B cell (primary cell): ENCODE measurements around the gene CEACAM21. TPM values are rescaled to one million over a fixed set of nuclear protein-coding genes. Genes with fewer than 3 reads are reported as not detected.

Experiments
- ATAC-seq: fragments of 200-7000 bp; cut with Tn5 transposase; one replicate; pipeline ENCODE4 v1.10.0; 2021; ENCODE audit warnings: low read depth, mild to moderate bottlenecking, moderate number of reproducible peaks, moderate library complexity
- CTCF ChIA-PET: fragments of 350-600 bp; sonication (Branson Sonifier 250); formaldehyde crosslinking; loops from one replicate; lab custom pipeline; 2021; ENCODE audit warnings: antibody characterized with exemption, inconsistent platforms; lab: Charles Lee
- POLR2A ChIA-PET: fragments of 350-600 bp; sonication (Branson Sonifier 250); formaldehyde crosslinking; loops from one replicate; lab custom pipeline; 2021; ENCODE audit warnings: antibody characterized with exemption; lab: Charles Lee
- DNase-seq: peaks from one replicate; pipeline ENCODE4 v3.0.0; 2013
- H2AFZ ChIP-seq: 2 replicates; pipeline ENCODE4 v1.6.1; 2012; ENCODE audit warnings: mild to moderate bottlenecking, low read depth, low read length; ENCODE audit not compliant: insufficient read depth, poor library complexity, severe bottlenecking
- H3K27ac ChIP-seq, 2 donors: 1 replicate in 1 of 2; 2 replicates in 1 of 2; pipeline ENCODE4 v1.5.1; 2012 to 2013; ENCODE audit warnings: low read length in 2 of 2, mild to moderate bottlenecking in 2 of 2, moderate library complexity in 1 of 2
- H3K27me3 ChIP-seq, 4 experiments: fragments of 200-600 bp in 1 of 4; sonication (generic) in 1 of 4; replicated peaks in 1 of 4; 1 replicate in 2 of 4; 2 replicates in 2 of 4; pipeline versions ENCODE4 v1.6.1 to v1.7.0; 2013 to 2016; ENCODE audit warnings: low read length in 3 of 4, mild to moderate bottlenecking in 2 of 4, mixed read lengths in 1 of 4, moderate library complexity in 1 of 4; ENCODE audit not compliant: insufficient read depth in 4 of 4, control insufficient read depth in 3 of 4; ENCODE audit errors: control extremely low read depth in 1 of 4
- H3K36me3 ChIP-seq, 2 experiments: replicated peaks in 1 of 2; 1 replicate in 1 of 2; 2 replicates in 1 of 2; pipeline versions ENCODE4 v1.6.1 to v1.7.1; 2013; ENCODE audit warnings: low read length in 1 of 2; ENCODE audit not compliant: insufficient read depth in 2 of 2, control insufficient read depth in 1 of 2; ENCODE audit errors: control extremely low read depth in 1 of 2, extremely low read depth in 1 of 2
- H3K4me1 ChIP-seq, 2 donors: fragments of 200-600 bp in 1 of 2; sonication (generic) in 1 of 2; 1 replicate in 1 of 2; 2 replicates in 1 of 2; pipeline versions ENCODE4 v1.5.1 to v1.6.1; 2013 to 2017; ENCODE audit warnings: low read length in 2 of 2; ENCODE audit not compliant: control insufficient read depth in 2 of 2, insufficient read depth in 2 of 2
- H3K4me2 ChIP-seq: replicated peaks from 2 replicates; pipeline ENCODE3; 2012; ENCODE audit warnings: mild to moderate bottlenecking, low read depth, low read length; ENCODE audit not compliant: poor library complexity, severe bottlenecking
- H3K4me3 ChIP-seq, 5 experiments: fragments of 200-600 bp in 1 of 5; sonication (generic) in 1 of 5; 1 replicate in 3 of 5; 2 replicates in 2 of 5; pipeline versions ENCODE4 v1.5.1 to v1.7.0; 2011 to 2016; ENCODE audit warnings: low read length in 4 of 5, mild to moderate bottlenecking in 4 of 5, low read depth in 2 of 5, control low read depth in 1 of 5, moderate library complexity in 1 of 5; ENCODE audit not compliant: insufficient read depth in 1 of 5; ENCODE audit errors: control extremely low read depth in 1 of 5, extremely low read depth in 1 of 5
- H3K79me2 ChIP-seq: fragments of 200-600 bp; sonication (generic); one replicate; pipeline ENCODE4 v1.6.0; 2016; ENCODE audit warnings: low read length; ENCODE audit not compliant: control insufficient read depth, insufficient read depth
- H3K9ac ChIP-seq: fragments of 200-600 bp; sonication (generic); 2 replicates; pipeline ENCODE4 v1.6.1; 2017; ENCODE audit warnings: mild to moderate bottlenecking, low read length, moderate library complexity
- H3K9me3 ChIP-seq, 3 donors: one replicate each; pipeline versions ENCODE4 v1.6.1 to v1.7.1; 2013; ENCODE audit warnings: low read length in 2 of 3; ENCODE audit not compliant: control insufficient read depth in 2 of 3, insufficient read depth in 1 of 3; ENCODE audit errors: control extremely low read depth in 1 of 3
- H4K20me1 ChIP-seq: 2 replicates; pipeline ENCODE4 v1.6.0; 2012; ENCODE audit warnings: mild to moderate bottlenecking, low read length; ENCODE audit not compliant: insufficient read depth, control insufficient read depth, poor library complexity, severe bottlenecking
- H3K27ac Mint-ChIP-seq: one replicate; pipeline ENCODE4 v1.8.0; 2021; ENCODE audit warnings: mixed read lengths
- H3K27me3 Mint-ChIP-seq: one replicate; pipeline ENCODE4 v1.8.0; 2021; ENCODE audit warnings: mixed read lengths
- H3K4me1 Mint-ChIP-seq: one replicate; pipeline ENCODE4 v1.8.0; 2021; ENCODE audit warnings: mixed read lengths
- H3K4me3 Mint-ChIP-seq: one replicate; pipeline ENCODE4 v1.8.0; 2021; ENCODE audit warnings: mixed read lengths
- H3K9me3 Mint-ChIP-seq: one replicate; pipeline ENCODE4 v1.8.0; 2022; ENCODE audit warnings: mixed read lengths; ENCODE audit not compliant: insufficient read depth
- CTCF ChIP-seq: fragments of 200-600 bp; IDR thresholded peaks from one replicate; pipeline ENCODE4 v1.8.0; 2022; ENCODE audit warnings: antibody characterized with exemption, mild to moderate bottlenecking
- EZH2 ChIP-seq: IDR thresholded peaks from 2 replicates; pipeline ENCODE4 v1.6.1; 2012; ENCODE audit warnings: borderline replicate concordance, low read depth, mild to moderate bottlenecking, moderate library complexity, low read length; ENCODE audit not compliant: insufficient read depth, poor library complexity, severe bottlenecking
- WGBS: methylation state at CpG from one replicate; pipeline ENCODE4 v1.1.5; 2013; ENCODE audit warnings: missing lambda C conversion rate; ENCODE audit not compliant: insufficient coverage; 5-methylcytosine and 5-hydroxymethylcytosine counted together
- intact Hi-C: fragments of 100-400 bp; cut with micrococcal nuclease; formaldehyde crosslinking; loops from one replicate; pipeline ENCODE4 v1.10.0; 2022
- polyA plus RNA-seq: library from polyadenylated mRNA; depleted of rRNA; stranded (reverse); fragments of >200 nt; gene quantifications from 2 replicates; pipeline ENCODE4 v1.2.3, GENCODE V29; 2012
- total RNA-seq, 2 donors: library from RNA; stranded (reverse); fragments of 120-200 nt in 1 of 2; gene quantifications; 1 replicate in 1 of 2; 2 replicates in 1 of 2; pipeline versions ENCODE4 v1.2.3 to v1.2.4, GENCODE V29; 2013 to 2022

CEACAM21 gene
- total and polyA plus RNA-seq, 2 donors (not counting 1 experiment from before 2014, with no cell fraction given), result 18.9 to 27.3 TPM

GRCh38 chr19:41542622-41543021 lies 33.3 kb upstream of the CEACAM21 start:
- Histone ChIP-seq H4K20me1 (no peaks in the 10 kb centered on the region), H3K27ac (no peak overlapping the region), H3K9ac (no peak overlapping the region), H2AFZ (peak overlapping the region; percentile 40), H3K36me3 (no peaks in the 10 kb centered on the region), H3K9me3 (peaks cover 0 to 6% (median 5%) of the 10 kb centered on the region in 3 donors), H3K4me2 (peak overlapping the region; percentile 30), H3K79me2 (peaks cover 55% of the 10 kb centered on the region), H3K27me3 (no peaks in the 10 kb centered on the region), H3K4me3 (no peak overlapping the region), H3K4me1 (peaks cover 43 to 45% of the 10 kb centered on the region in 2 donors)
- H3K4me1 Mint-ChIP-seq, result peaks cover 55% of the 10 kb centered on the region
- H3K27ac Mint-ChIP-seq, result no peak overlapping the region
- no peaks in the 10 kb centered on the region for H3K9me3 Mint-ChIP-seq
- no peaks in the 10 kb centered on the region for H3K27me3 Mint-ChIP-seq
- POLR2A ChIA-PET, result interaction anchor here (0.6 to 0.7 kb wide), 2 partner anchors 201 to 739 kb away, joined by 3 to 4 read pairs; no protein-coding TSS in a partner anchor
- DNase-seq, result no peak
- H3K4me3 Mint-ChIP-seq, result peak overlapping the region; percentile 66
- no peak for ATAC-seq
- no peak for TF ChIP-seq EZH2
- no peak for TF ChIP-seq CTCF
- CTCF ChIA-PET, result interaction anchor here (0.7 to 16.4 kb wide), 11 partner anchors 9 to 96 kb away, joined by 3 to 549 read pairs (median 6); no protein-coding TSS in a partner anchor
- intact Hi-C loops, result loop anchor here (1.0 kb wide), 2 partner anchors 21 to 53 kb away; no protein-coding TSS in a partner anchor
- 100% methylated on average over 3 of the region's 4 CpGs for WGBS

GRCh38 chr19:41543582-41543981 lies 32.4 kb upstream of the CEACAM21 start:
- no peak overlapping the region for H2AFZ ChIP-seq
- no peaks in the 10 kb centered on the region for H3K27me3 ChIP-seq
- no peak for TF ChIP-seq EZH2
- TF ChIP-seq CTCF, result no peak
- no CpG with 5 or more reads among the region's 2 CpGs for WGBS
- Mint-ChIP-seq H3K27me3 (no peaks in the 10 kb centered on the region), H3K9me3 (no peaks in the 10 kb centered on the region), H3K27ac (peak overlapping the region; percentile 37), H3K4me1 (peaks cover 55% of the 10 kb centered on the region), H3K4me3 (no peak overlapping the region)
- H3K79me2 ChIP-seq, result peaks cover 52% of the 10 kb centered on the region
- no peak overlapping the region for H3K9ac ChIP-seq
- H4K20me1 ChIP-seq, result no peaks in the 10 kb centered on the region
- intact Hi-C loops, result no loop called here
- DNase-seq (no peak), ATAC-seq (no peak)
- ChIA-PET CTCF (interaction anchor here (1.2 to 16.4 kb wide), 7 partner anchors 8 to 94 kb away, joined by 4 to 549 read pairs (median 11); no protein-coding TSS in a partner anchor), POLR2A (no interaction called here)
- no peak overlapping the region for H3K4me2 ChIP-seq
- H3K4me1 ChIP-seq, result peaks cover 46 to 48% of the 10 kb centered on the region in 2 donors
- H3K9me3 ChIP-seq, result no peaks in the 10 kb centered on the region
- H3K4me3 ChIP-seq, result no peak overlapping the region
- H3K36me3 ChIP-seq, result no peaks in the 10 kb centered on the region
- H3K27ac ChIP-seq, result no peak overlapping the region
